Measurements from ENCODE around the gene LRP2.
"Not testable (repeated sequence)": the region's sequence is repeated elsewhere in the genome, so short reads cannot be mapped to it uniquely, and the experiment has no call there.

The LRP2 gene

GRCh38 chr2:169323841-169324240, 38.5 kb downstream of the LRP2 start:
- TF ChIP-seq CTCF (IDR thresholded peaks at IDR 0.05; ENCODE audit: insufficient read depth, low read length, poor library complexity, severe bottlenecking) = no peak
- H3K4me3 ChIP-seq (replicated peaks; ENCODE audit: low read depth, low read length) = no peak overlapping the region
- H3K27me3 ChIP-seq (replicated peaks; ENCODE audit: control insufficient read depth, insufficient read depth, low read length) = no peaks in the 10 kb centered on the region
- no peaks in the 10 kb centered on the region for H3K36me3 ChIP-seq (ENCODE audit: control insufficient read depth, insufficient read depth, low read length)
- DNase-seq (ENCODE audit: extremely low read depth, insufficient read length) = no peak

DNA sequence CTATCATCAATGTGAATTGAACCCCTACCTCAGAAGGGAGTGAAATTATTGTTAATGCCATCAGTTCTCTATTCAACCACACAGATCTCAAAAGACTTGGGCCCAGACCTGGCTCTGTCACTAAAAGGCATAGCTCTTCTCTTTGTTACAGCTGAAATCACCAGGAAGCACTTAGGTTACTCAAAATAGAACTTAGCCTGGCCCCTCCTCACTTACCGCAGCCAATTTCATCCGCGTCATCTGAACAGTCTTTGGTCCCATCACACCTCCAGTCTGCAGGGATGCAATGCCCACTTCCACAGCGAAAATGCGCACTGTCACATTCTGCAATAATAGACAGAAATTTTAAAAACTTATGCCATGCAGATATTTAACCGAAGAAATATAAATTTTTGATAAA, 41.8 kb downstream of the LRP2 start:
- Histone ChIP-seq H3K27me3 (replicated peaks; ENCODE audit: control insufficient read depth, insufficient read depth, low read length) (no peaks in the 10 kb centered on the region), H3K36me3 (ENCODE audit: control insufficient read depth, insufficient read depth, low read length) (no peaks in the 10 kb centered on the region), H3K4me3 (replicated peaks; ENCODE audit: low read depth, low read length) (no peak overlapping the region)
- TF ChIP-seq CTCF (IDR thresholded peaks at IDR 0.05; ENCODE audit: insufficient read depth, low read length, poor library complexity, severe bottlenecking) = no peak
- no peak for DNase-seq (ENCODE audit: extremely low read depth, insufficient read length)

DNA sequence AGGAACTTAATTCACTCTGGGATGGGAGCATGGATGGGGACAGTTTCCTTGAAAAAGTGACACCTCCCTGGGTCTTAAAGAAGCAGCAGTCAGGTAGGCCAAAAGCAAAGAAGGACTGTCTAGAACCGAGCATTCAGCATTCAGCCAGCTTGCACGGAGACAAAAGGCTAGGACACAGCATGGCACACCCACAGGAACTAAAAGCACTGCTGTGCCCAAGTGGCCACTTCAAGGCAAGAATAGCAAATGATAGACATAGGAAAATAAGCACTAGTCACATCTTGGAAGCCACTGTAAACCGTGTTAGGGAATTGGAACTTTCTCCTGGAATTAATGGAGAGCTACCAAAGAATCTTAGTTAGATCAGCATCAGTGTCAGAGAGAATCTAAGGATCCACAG, 47.0 kb downstream of the LRP2 start:
- TF ChIP-seq CTCF (IDR thresholded peaks at IDR 0.05; ENCODE audit: insufficient read depth, low read length, poor library complexity, severe bottlenecking) = no peak
- DNase-seq (ENCODE audit: extremely low read depth, insufficient read length) = no peak
- no peak overlapping the region for H3K4me3 ChIP-seq (replicated peaks; ENCODE audit: low read depth, low read length)
- H3K36me3 ChIP-seq (ENCODE audit: control insufficient read depth, insufficient read depth, low read length) = no peaks in the 10 kb centered on the region
- no peaks in the 10 kb centered on the region for H3K27me3 ChIP-seq (replicated peaks; ENCODE audit: control insufficient read depth, insufficient read depth, low read length)

DNA sequence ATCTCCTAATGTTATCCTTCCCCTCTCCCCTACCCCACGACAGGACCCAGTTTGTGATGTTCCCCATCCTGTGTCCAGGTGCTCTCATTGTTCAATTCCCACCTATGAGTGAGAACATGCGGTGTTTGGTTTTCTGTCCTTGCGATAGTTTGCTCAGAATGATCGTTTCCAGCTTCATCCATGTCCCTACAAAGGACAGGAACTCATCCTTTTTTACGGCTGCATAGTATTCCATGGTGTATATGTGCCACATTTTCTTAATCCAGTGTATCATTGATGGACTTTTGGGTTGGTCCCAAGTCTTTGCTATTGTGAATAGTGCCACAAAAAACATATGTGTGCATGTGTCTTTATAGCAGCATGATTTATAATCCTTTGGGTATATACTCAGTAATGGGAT, 54.0 kb downstream of the LRP2 start:
- not testable (repeated sequence) for H3K27me3 ChIP-seq (replicated peaks; ENCODE audit: control insufficient read depth, insufficient read depth, low read length); H3K36me3 ChIP-seq (ENCODE audit: control insufficient read depth, insufficient read depth, low read length); DNase-seq (ENCODE audit: extremely low read depth, insufficient read length); H3K4me3 ChIP-seq (replicated peaks; ENCODE audit: low read depth, low read length)

- H3K27me3 ChIP-seq (replicated peaks; ENCODE audit: control insufficient read depth, insufficient read depth, low read length); H3K4me3 ChIP-seq (replicated peaks; ENCODE audit: low read depth, low read length); H3K36me3 ChIP-seq (ENCODE audit: control insufficient read depth, insufficient read depth, low read length); DNase-seq (ENCODE audit: extremely low read depth, insufficient read length): not testable (repeated sequence)
Measured at GRCh38 chr2:169304689-169305088, 57.6 kb downstream of the LRP2 start.

DNA sequence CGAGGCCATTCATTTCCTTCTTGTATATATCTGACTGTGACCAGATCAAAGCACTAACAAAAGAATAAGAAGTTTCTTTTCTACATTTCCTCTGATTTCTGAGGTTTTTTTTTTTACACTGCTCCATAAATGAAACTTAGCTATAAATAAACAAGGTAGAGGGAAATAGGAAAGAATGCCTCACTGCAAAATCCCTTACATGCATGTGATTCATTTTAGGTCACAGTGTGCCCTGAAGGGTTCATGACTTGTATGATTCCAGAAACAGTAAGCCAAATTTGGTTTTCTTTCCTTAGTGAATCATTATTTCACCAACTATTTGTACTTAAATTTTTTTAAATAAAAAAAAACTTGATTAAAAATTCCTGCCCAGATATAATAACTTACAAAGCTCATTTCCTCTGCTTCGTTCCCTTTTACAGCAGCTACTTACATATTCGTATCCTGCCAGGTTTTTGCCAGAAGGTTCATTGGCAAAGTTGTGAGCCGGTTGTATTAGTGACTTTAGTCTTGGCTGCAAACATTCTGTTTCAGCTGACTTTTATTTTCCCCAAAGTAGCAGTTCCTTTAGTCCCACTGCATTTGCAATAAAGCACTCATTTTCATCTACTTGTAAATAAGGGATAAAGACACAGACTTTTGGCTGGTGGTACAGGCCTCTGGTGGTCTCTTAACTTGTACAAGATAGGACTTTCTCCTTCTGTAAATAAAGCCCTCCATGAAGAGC, 58.6 kb downstream of the LRP2 start:
- no peak for DNase-seq (ENCODE audit: extremely low read depth, insufficient read length)
- H3K36me3 ChIP-seq (ENCODE audit: control insufficient read depth, insufficient read depth, low read length) = no peaks in the 10 kb centered on the region
- no peaks in the 10 kb centered on the region for H3K27me3 ChIP-seq (replicated peaks; ENCODE audit: control insufficient read depth, insufficient read depth, low read length)
- no peak for TF ChIP-seq CTCF (IDR thresholded peaks at IDR 0.05; ENCODE audit: insufficient read depth, low read length, poor library complexity, severe bottlenecking)
- no peak overlapping the region for H3K4me3 ChIP-seq (replicated peaks; ENCODE audit: low read depth, low read length)

GRCh38 chr2:169302364-169302763, 60.0 kb downstream of the LRP2 start:
- H3K27me3 ChIP-seq (replicated peaks; ENCODE audit: control insufficient read depth, insufficient read depth, low read length) = no peaks in the 10 kb centered on the region
- H3K4me3 ChIP-seq (replicated peaks; ENCODE audit: low read depth, low read length) = no peak overlapping the region
- no peaks in the 10 kb centered on the region for H3K36me3 ChIP-seq (ENCODE audit: control insufficient read depth, insufficient read depth, low read length)
- DNase-seq (ENCODE audit: extremely low read depth, insufficient read length) = no peak
- no peak for TF ChIP-seq CTCF (IDR thresholded peaks at IDR 0.05; ENCODE audit: insufficient read depth, low read length, poor library complexity, severe bottlenecking)

Data from GM06990 (cell line).